ENCODE data around the gene PRR5L.

DNA sequence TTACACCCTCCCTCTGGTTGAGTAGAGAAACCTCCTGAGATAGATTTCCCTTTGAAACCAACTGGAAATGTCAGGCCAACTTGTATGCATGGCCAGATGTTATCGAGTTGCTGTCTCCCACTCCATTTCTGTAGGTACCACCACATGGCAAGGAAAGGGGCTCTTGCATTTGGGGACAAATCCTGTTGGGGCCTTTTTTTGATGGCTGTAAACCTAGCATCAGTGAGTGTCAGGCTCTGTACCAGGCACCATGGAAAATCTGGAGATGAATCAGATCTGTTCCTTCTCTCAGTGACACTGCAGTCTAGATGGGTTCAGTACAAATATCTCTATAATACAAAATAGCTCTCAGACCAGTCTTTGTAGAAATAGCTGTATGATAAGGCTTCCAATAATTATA is 155.6 kb downstream of the PRR5L start:
- TF ChIP-seq SUZ12 (IDR thresholded peaks at IDR 0.05; ENCODE audit: extremely low read depth, insufficient read depth, insufficient read length), result no peak
- no peak for TF ChIP-seq YY1 (IDR thresholded peaks at IDR 0.05; ENCODE audit: insufficient read depth, insufficient read length)

Measured in NT2/D1 (cell line).